GM12872 (cell line): ENCODE data around the gene LGALS7B.

ENCODE experiments used
- TF ChIP-seq, protein P1 (sequence below): IDR thresholded peaks from 3 replicates; pipeline ENCODE4 v1.5.1; 2011; ENCODE audit warnings: low read depth, mild to moderate bottlenecking, low read length, moderate library complexity; ENCODE audit not compliant: insufficient read depth

The LGALS7B gene

DNA sequence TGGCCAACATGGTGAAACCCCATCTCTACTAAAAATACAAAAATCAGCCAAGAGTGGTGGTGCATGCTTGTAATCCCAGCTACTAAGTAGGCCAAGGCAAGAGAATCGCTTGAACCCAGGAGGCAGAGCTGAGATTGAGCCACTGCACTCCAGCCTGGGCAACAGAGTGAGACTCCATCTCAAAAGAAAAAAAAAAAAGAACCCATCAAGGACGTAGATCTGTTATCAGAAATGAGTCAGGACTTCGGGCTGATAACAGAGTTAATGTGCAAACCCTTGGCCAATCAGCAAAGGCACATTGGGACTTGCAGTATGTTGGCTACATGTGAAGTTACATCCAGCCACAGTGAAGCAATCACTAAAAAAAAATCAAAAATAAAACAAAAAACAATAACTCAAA is 4.8 kb upstream of the LGALS7B start:
- TF ChIP-seq, protein P1, sequence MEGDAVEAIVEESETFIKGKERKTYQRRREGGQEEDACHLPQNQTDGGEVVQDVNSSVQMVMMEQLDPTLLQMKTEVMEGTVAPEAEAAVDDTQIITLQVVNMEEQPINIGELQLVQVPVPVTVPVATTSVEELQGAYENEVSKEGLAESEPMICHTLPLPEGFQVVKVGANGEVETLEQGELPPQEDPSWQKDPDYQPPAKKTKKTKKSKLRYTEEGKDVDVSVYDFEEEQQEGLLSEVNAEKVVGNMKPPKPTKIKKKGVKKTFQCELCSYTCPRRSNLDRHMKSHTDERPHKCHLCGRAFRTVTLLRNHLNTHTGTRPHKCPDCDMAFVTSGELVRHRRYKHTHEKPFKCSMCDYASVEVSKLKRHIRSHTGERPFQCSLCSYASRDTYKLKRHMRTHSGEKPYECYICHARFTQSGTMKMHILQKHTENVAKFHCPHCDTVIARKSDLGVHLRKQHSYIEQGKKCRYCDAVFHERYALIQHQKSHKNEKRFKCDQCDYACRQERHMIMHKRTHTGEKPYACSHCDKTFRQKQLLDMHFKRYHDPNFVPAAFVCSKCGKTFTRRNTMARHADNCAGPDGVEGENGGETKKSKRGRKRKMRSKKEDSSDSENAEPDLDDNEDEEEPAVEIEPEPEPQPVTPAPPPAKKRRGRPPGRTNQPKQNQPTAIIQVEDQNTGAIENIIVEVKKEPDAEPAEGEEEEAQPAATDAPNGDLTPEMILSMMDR, result no peak

DNA sequence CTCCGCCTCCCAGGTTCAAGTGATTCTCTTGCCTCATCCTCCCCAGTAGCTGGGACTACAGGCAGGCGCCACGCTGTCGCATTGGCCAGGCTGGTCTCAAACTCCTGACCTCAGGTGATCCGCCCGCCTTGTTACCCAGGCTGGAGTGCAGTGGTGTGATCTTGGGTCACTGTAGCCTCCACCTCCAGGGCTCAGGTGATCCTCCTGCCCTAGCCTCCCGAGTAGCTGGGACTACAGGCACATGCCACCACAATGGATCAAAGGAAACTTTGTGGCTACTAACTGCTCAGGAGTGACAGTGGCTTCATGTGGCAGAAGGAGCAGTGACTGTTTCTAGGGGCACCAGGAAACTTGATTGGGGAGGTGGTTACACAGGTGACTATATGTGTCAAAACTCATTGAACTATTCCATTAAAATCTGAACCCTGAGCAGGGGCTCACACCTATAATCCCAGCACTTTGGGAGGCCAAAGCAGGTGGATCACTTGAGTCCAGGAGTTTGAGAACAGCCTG is 3.8 kb upstream of the LGALS7B start:
- TF ChIP-seq, protein P1, result no peak

DNA sequence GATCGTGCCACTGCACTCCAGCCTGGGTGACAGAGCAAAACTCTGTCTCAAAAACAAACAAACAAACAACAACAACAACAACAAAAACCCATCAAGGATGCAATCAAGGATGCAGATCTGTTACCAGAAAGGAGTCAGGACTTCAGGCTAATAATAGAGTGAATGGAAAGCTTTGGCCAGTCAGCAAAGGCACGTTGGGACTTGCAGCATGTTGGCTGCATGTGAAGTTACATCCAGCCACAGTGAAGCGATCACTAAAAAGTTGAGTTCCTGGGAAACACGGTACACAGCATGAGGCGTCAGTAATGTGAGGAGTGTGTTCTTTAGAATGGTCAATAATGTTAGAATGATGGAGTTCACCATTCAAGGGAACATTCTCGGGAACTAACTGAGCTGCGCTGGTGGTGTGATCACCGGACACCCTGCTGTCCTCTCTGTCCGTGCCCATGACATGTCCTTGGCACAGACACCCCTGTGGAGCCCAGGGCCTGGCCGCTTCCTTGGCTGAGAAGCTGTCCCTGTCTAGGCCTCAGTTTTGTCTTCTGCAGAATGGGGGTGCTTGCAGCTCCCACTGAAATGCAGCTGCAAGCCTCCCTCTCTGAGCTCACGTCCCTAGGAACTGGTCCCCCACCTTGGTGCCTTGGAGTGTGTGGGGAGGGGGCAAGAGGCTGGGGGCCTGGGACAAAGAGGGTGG is 2.3 kb upstream of the LGALS7B start:
- TF ChIP-seq, protein P1, result no peak

DNA sequence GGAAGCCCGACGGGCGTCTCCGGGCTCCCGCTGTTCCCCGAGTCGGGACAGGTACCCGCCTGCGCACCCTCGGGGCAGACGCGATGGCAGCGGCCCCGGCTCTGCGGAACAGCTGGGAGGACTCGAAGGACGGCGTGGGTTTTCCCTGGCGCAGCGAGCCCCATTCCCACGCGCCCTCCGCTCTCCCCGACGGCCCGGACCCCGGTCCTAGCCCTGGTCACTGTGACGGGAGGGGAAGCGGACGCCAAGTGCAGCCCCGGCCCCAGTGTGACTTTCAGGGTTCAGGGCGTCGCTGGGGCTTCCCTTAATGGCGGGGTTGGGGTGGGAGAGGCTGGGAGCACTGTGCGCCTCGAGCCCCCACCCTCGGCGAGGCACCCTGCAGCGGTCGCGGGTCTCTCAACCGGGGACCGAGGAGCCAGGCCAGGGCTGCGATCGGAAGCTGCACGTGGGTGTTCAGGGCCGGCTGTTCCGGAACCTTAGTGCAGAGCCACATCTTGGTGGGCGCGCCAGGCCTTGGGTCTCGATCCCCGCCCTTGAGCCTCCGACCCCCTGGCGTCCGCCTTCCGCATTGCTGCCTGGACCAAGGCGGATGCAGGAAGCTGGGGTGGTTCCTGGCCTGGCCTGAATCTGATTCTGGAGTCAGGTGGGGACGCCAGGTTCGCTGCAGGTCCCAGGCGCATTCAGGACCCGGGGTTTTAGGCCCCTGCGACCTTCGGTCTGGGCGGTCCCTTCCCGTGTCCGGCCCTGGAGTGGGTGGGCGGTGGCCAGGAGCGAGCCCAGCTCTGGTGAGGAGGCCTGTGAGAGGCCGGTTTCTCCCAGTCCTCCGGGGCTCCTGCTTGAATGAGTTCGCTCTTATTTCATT is 3.5 kb downstream of the LGALS7B start:
- TF ChIP-seq, protein P1, result peak; percentile 54; the same call in 2 of the 3 replicates

DNA sequence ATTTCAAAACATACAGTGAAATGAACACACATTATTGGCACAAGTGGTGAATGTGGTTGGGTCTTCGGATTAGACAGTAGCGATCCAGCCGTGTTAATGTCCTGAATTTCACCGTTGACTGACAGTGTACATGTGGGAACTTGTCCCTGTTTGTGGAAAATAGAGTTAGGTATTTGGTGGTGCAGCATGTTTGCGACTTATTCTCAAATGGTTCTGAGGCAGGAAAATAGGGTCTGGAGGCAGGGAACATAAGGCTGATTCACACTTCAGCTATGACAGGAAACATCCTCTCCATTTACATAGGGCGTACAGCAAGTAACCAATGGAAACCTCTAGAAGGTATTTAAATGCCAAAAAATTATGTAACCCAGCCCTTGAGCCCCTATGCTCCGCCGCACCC is 4.2 kb downstream of the LGALS7B start:
- TF ChIP-seq, protein P1, result no peak

DNA sequence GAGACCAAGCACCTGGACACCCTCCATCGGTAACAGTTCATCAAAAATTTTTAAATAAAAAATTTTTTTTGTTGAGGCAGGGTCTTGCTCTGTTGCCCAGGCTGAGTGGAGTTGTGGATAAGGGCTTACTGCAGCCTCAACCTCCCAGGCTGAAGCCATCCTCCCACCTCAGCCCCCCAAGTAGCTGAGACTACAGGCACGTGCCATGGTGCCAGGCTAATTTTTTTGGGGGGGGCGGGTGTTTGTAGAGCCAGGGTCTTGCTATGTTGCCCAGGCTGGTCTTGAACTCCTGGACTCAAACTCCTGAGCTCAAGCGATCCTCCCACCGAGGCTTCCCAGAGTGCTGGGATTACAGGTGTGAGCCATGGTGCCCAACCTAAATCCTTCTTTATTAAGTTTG is 4.7 kb downstream of the LGALS7B start:
- TF ChIP-seq, protein P1, result no peak

DNA sequence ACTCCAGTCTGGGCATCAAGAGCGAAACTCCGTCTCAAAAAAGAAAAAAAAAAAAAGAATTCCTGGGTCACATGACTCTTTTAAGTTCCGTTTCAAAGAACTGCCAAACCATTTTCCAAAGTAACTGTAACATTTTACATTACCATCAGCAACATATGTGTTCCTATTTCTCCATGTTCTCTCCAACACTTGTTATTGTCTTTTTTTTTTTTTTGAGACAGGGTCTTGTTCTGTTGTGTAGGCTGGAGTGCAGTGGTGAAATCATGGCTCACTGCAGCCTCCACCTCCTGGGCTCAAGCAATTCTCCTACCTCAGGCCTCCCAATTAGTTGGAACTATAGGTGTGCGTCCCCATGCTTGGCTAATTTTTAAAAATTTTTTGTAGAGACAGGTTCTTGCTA is 6.5 kb downstream of the LGALS7B start:
- TF ChIP-seq, protein P1, result no peak
